ENCODE results near the gene TOGARAM2. TPM values are rescaled to one million over a fixed set of nuclear protein-coding genes. Genes with fewer than 3 reads are reported as not detected.

TOGARAM2 gene
- total and polyA plus RNA-seq, 2 experiments from 2014 or later: 0.03 TPM; not detected in 1

GRCh38 chr2:28970464-28971160 is 10.5 kb upstream of the TOGARAM2 start:
- H3K27me3 ChIP-seq: no peaks in the 10 kb centered on the region
- DNase-seq (ENCODE audit: low read depth in 1 of 2, low spot score in 1 of 2): no peak
- TF ChIP-seq, protein P1, sequence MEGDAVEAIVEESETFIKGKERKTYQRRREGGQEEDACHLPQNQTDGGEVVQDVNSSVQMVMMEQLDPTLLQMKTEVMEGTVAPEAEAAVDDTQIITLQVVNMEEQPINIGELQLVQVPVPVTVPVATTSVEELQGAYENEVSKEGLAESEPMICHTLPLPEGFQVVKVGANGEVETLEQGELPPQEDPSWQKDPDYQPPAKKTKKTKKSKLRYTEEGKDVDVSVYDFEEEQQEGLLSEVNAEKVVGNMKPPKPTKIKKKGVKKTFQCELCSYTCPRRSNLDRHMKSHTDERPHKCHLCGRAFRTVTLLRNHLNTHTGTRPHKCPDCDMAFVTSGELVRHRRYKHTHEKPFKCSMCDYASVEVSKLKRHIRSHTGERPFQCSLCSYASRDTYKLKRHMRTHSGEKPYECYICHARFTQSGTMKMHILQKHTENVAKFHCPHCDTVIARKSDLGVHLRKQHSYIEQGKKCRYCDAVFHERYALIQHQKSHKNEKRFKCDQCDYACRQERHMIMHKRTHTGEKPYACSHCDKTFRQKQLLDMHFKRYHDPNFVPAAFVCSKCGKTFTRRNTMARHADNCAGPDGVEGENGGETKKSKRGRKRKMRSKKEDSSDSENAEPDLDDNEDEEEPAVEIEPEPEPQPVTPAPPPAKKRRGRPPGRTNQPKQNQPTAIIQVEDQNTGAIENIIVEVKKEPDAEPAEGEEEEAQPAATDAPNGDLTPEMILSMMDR (IDR thresholded peaks at IDR 0.05; ENCODE audit: low read depth, low read length): no peak
- H3K36me3 ChIP-seq: no peaks in the 10 kb centered on the region
- no peak overlapping the region for H3K4me3 ChIP-seq
- no peak overlapping the region for H3K27ac ChIP-seq
- no peaks in the 10 kb centered on the region for H3K4me1 ChIP-seq (ENCODE audit: low read depth)
- H3K9me3 ChIP-seq (ENCODE audit: low read depth): no peaks in the 10 kb centered on the region

DNA sequence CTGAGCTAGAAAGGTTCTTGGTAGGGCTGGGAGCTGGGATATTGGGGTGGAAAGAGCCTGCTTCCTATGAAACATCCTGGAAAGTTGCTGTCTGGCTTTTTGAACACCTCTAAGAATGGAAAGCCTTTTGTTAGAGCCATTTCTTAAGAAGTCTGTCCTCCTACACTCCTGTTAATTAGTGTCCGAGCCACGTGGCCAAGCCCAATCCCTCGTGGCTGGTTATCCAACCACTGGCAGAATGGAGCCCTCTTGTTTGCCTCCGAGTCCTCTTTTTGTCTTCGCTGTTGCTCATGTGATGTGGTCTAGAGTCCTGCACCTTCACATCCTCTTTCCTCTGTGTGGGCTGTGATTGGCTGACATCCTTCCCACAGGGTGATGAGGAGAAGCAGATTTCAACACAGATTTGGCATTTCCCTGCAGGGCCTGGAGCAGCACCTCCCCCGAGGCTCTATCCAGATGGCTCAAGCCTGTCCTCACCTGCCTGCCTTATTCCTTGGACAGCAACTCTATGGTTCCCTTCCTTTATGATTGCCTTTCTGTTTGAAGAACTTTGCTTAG is 8.2 kb upstream of the TOGARAM2 start:
- Histone ChIP-seq H3K27me3 (no peaks in the 10 kb centered on the region), H3K9me3 (ENCODE audit: low read depth) (no peaks in the 10 kb centered on the region), H3K27ac (no peak overlapping the region), H3K4me3 (no peak overlapping the region), H3K36me3 (no peaks in the 10 kb centered on the region), H3K4me1 (ENCODE audit: low read depth) (peaks cover 5% of the 10 kb centered on the region)
- TF ChIP-seq, protein P1 (IDR thresholded peaks at IDR 0.05; ENCODE audit: low read depth, low read length): no peak
- no peak for DNase-seq (ENCODE audit: low read depth in 1 of 2, low spot score in 1 of 2)

GRCh38 chr2:28974252-28974651 is 6.8 kb upstream of the TOGARAM2 start:
- Histone ChIP-seq H3K27ac (no peak overlapping the region), H3K27me3 (no peaks in the 10 kb centered on the region), H3K9me3 (ENCODE audit: low read depth) (no peaks in the 10 kb centered on the region), H3K36me3 (no peaks in the 10 kb centered on the region), H3K4me1 (ENCODE audit: low read depth) (peaks cover 5% of the 10 kb centered on the region), H3K4me3 (no peak overlapping the region)
- DNase-seq (ENCODE audit: low read depth in 1 of 2, low spot score in 1 of 2): no peak
- TF ChIP-seq, protein P1 (IDR thresholded peaks at IDR 0.05; ENCODE audit: low read depth, low read length): no peak

GRCh38 chr2:28975671-28976070 is 5.4 kb upstream of the TOGARAM2 start:
- H3K27ac ChIP-seq: no peak overlapping the region
- no peaks in the 10 kb centered on the region for H3K36me3 ChIP-seq
- no peaks in the 10 kb centered on the region for H3K27me3 ChIP-seq
- DNase-seq (ENCODE audit: low read depth in 1 of 2, low spot score in 1 of 2): peak in 1 of 2 donors; percentile 50
- H3K4me1 ChIP-seq (ENCODE audit: low read depth): peaks cover 5% of the 10 kb centered on the region
- H3K9me3 ChIP-seq (ENCODE audit: low read depth): no peaks in the 10 kb centered on the region
- TF ChIP-seq, protein P1 (IDR thresholded peaks at IDR 0.05; ENCODE audit: low read depth, low read length): no peak
- H3K4me3 ChIP-seq: no peak overlapping the region

DNA sequence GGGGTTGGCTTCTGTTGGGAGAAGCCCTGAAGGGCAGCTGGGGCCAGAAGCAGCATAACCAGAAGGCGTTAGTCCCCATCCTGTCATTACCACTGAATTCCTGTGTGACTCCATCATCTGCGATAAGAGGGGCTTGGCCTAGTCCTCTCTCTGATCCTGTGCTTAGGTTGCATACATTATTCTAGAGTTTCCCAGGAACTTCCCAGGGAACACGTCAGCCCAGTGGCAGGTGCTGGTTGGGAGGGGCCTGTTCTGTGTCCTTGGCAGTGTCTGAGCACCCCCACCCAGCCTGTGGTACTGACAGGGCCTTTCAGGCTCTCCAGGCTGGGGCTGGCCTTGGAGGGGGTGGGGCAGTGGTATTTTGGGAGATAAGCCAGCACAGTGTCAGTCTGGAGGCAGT is 4.5 kb upstream of the TOGARAM2 start:
- H3K4me3 ChIP-seq: no peak overlapping the region
- H3K4me1 ChIP-seq (ENCODE audit: low read depth): peaks cover 5% of the 10 kb centered on the region
- no peaks in the 10 kb centered on the region for H3K36me3 ChIP-seq
- H3K27me3 ChIP-seq: no peaks in the 10 kb centered on the region
- peak; percentile 23 to 53 for DNase-seq (ENCODE audit: low read depth in 1 of 2, low spot score in 1 of 2)
- H3K27ac ChIP-seq: no peak overlapping the region
- TF ChIP-seq, protein P1 (IDR thresholded peaks at IDR 0.05; ENCODE audit: low read depth, low read length): no peak
- H3K9me3 ChIP-seq (ENCODE audit: low read depth): no peaks in the 10 kb centered on the region

All from cardiac muscle cell (in vitro differentiated cells and primary cell).